ENCODE results near the gene RNASE13.

- no peak for TF ChIP-seq ZNF565 (CRISPR knock-in tag; conservative IDR thresholded peaks at IDR 0.05; ENCODE audit: low read depth)
- TF ChIP-seq ARNTL (CRISPR knock-in tag; IDR thresholded peaks at IDR 0.05; ENCODE audit: borderline replicate concordance, low read depth): no peak
- TF ChIP-seq GLIS3 (CRISPR knock-in tag; IDR thresholded peaks at IDR 0.05): no peak
- no peak for TF ChIP-seq ZC3H10 (CRISPR knock-in tag; IDR thresholded peaks at IDR 0.05)
These were observed 16.9 kb downstream of the RNASE13 start for GRCh38 chr14:21017528-21018245.

Data from SK-N-SH treated with all-trans-retinoic acid at 6 μM for 48 hours (cell line).